ENCODE results near the gene TRAF3IP1.
"Not testable (repeated sequence)": the region's sequence is repeated elsewhere in the genome, so short reads cannot be mapped to it uniquely, and the experiment has no call there.

Gene TRAF3IP1

DNA sequence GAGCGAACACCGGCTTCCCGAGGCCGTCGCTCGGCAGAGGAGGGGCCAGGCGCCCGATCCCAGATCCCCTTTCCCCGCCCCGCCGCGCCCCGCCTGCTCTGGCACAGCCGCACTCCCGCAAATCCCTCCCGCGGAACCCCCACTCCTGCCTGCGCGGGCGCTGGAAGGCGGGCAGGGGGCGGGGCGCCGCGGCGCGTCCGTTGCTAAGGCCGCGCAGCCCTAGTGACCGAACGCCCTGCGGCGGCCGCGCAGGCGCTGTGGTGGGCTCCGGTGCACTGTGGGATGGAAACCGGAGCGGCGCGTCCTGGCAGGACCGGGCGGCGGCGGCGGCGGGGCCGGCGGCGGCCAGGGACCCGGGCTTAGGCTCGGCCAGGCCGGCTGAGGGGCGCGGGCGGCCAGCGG lies at the start of gene TRAF3IP1:
Gene TRAF3IP1 (plus strand): TSS at position 273 of the 402 bp plus-strand sequence. CDS start 145 bp downstream, outside the sequence.
- DNase-seq (ENCODE audit: low read depth) = peak; percentile 80

DNA sequence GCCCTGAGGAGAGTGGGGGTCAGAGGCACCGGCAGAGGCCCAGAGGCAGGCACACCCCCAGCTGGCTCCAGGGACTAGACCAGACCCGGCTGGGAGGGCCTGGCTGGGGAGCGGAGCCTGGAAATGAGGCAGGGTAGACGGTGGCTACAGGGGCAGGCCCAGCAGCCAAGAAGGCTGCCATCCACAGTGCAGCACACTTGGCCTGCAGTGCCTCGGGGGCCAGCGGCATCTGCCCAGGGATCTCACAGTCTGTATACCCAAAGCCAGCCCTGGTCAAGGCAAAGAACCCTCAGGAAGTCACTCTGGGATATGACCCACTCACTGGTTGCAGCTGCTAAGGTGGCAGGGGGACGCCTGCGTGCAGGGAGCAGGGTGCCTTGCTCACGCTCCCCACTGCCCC lies 49.7 kb upstream of the TRAF3IP1 start:
- no peak for DNase-seq (ENCODE audit: low read depth)

DNA sequence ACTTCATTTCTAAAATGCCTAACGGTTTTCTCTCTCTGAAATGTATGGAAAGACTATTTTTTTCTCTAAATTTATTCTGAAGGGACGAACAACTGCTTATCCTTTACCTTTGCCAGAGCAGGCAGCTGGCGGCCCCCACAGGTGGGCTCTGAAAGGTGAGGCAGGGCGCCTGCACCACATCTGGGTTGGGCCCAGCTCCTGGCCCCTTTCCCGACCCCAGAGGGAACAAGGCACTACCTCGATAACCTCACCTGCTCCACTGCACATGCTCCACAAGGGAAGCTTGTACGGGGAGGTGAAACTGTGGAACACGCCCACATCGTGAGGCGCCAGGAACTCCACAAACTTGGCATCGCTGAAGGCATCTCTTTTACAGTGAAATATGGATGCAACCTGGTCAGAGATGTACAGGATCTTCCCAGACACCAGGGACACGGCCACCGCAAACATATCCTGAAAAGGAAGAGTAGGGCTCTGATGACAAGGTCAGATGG lies 49.2 kb upstream of the TRAF3IP1 start:
- no peak for DNase-seq (ENCODE audit: low read depth)

- not testable (repeated sequence) for DNase-seq (ENCODE audit: low read depth)
These were observed 48.6 kb upstream of the TRAF3IP1 start for GRCh38 chr2:238271686-238272085.

DNA sequence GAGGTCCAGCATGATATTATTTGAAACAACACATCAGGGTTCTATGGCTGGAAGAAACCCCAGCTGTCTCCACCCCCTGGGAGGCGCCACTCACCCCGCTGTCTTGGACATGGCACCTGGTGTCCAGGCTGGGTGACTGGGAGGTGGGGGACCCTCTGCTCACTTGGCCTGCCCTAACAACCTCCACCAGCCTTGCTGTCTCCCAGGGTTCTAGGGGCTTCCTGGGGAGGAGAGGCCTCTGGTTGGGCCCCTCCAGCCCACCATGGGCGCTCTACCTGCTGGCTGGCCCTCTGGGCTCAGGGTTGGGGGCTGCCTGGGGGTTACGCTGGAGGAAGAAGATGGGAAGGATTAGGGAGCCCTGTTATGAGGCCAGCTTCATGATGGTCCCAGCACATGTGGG lies 48.2 kb upstream of the TRAF3IP1 start:
- DNase-seq (ENCODE audit: low read depth) = no peak

- not testable (repeated sequence) for DNase-seq (ENCODE audit: low read depth)
These were observed 46.9 kb upstream of the TRAF3IP1 start for GRCh38 chr2:238273433-238273832.

- DNase-seq (ENCODE audit: low read depth) = no peak
These were observed 46.0 kb upstream of the TRAF3IP1 start for GRCh38 chr2:238274152-238274865.

DNA sequence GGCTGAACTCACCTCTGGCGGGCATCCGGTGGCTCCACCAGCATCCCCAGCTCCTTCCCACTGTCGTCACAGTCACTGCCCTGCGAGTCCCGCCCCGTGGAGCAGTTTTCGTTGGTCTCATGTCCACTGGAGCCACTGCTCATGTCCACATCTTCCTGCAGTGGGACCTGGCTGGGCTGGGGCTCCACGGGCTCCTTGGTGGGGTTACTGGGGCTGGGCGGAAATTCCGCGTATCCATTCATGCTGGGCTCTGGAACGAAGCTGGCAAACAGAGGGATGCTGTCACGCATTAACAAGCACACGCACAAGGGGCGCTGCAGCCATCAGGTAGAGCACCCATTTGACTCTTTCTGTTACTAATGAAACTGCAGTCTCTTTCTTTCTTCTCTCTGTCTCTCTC lies 42.6 kb upstream of the TRAF3IP1 start:
- no peak for DNase-seq (ENCODE audit: low read depth)

- DNase-seq (ENCODE audit: low read depth) = no peak
These were observed 41.5 kb upstream of the TRAF3IP1 start for GRCh38 chr2:238278626-238279323.

- no peak for DNase-seq (ENCODE audit: low read depth)
These were observed 41.0 kb upstream of the TRAF3IP1 start for GRCh38 chr2:238279324-238279682.

- no peak for DNase-seq (ENCODE audit: low read depth)
These were observed 40.1 kb upstream of the TRAF3IP1 start for GRCh38 chr2:238280083-238280825.

GRCh38 chr2:238281826-238282480 lies 38.4 kb upstream of the TRAF3IP1 start:
- DNase-seq (ENCODE audit: low read depth) = no peak

GRCh38 chr2:238282861-238283738 lies 37.2 kb upstream of the TRAF3IP1 start:
- no peak for DNase-seq (ENCODE audit: low read depth)

DNA sequence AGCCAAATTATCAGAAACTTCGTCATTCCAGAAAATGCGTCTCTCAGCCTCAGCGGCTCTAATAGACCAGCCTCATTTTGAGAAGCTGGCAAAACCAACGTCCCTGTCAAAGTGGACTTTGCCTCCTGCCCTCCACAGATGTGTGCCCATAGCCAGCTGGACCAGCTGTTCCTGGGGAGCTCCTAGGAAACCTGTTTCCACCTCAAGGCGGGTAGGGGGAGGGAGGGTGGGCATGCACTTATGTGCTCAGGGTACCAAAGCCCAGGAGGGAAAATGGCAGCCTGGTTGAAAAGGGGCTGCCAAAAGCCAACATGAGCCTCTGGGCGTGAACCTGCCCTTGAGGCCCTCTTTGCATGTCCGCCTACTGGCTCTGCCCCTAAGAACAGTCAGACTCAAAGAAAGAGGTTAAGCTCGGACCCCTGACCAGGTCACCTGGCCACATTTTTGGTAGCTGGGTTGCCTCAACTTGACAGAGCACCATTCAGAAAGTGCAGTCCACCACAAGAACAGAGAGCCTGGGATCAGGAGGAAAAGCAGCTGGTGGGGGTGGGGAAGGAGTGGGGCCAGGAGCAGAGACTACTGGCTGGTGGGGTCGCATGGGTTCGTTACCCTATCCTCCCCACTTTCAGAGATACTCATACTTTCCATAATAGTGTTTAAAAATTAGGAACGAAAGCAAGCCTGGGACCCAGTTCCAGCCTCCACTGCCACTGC lies 35.4 kb upstream of the TRAF3IP1 start:
- DNase-seq (ENCODE audit: low read depth) = no peak

DNA sequence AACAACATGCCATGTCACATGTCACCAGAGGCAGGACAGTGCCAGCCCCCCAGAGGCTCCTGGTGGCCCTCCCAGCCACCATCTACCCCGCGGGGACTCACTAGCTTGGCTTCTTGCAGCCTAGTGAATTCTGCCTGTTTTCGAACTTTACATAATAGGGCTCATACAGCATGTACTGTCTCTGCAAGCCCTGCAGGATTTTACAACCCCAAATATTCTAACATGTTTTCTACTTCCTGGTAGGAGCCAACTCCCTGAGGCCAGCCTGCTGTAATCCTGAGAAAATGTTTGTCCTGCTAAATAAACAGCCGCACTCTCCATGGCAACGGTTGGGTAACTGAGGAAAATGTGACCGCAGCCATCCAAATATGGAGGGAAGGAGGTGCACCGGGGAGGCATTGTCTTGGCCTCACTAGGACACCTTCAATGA lies 34.6 kb upstream of the TRAF3IP1 start:
- DNase-seq (ENCODE audit: low read depth) = peak; percentile 97

GRCh38 chr2:238286095-238286494 lies 34.2 kb upstream of the TRAF3IP1 start:
- no peak for DNase-seq (ENCODE audit: low read depth)

DNA sequence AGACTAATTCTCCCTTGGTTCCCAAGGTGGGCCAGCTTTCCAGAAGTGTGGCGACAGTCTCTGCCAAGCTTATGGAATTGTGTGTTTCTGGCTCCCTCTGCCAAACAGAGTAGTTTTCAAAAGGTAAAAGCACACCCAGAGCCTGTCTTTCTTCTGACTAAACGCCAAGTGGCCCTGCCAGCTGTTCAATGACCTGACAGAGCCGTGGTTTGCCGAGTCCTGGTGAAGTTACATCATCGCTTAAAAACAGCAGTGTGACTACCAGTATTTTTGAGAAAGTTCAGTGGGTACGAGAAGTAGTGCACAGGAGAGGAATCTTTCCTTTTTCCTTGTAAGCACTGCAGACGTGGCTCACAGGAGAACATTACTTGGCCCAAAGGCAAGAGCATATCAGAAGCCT lies 33.8 kb upstream of the TRAF3IP1 start:
- peak; percentile 80 for DNase-seq (ENCODE audit: low read depth)

DNA sequence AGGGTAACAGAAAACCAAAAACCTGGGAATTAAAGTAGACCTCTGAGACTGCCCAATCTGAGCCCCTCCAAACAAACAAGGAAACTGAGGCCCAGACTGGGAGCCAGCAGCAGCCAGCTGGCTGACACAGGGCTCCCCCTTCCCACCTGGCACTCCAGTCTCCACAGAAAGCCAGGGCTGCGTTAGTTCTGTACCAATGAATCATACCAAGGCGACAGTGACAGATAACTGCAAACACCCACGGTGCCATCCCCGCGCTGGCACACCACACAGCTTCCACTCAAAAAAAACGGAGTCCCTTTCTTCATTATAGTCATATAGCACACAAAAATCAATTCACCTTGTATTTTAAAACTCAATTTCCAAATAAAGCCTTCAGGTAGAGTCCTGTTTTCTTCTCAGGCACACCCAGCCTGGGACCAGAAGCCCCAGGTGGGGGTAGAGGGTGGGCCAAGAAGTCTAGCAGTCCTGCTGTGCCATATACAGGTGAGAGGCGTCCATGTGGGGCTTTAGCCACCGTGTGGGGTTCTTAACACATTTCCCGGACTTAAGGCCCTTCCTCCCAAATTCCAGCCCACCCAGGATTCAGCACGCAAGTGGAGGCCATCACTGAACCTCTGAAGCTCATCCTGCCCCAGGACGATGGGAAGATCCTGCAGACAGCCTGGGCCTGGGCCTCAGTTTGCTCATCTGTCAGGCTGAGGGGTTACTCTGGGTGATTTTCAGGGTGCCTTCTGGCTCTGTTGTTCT lies 33.2 kb upstream of the TRAF3IP1 start:
- no peak for DNase-seq (ENCODE audit: low read depth)

DNA sequence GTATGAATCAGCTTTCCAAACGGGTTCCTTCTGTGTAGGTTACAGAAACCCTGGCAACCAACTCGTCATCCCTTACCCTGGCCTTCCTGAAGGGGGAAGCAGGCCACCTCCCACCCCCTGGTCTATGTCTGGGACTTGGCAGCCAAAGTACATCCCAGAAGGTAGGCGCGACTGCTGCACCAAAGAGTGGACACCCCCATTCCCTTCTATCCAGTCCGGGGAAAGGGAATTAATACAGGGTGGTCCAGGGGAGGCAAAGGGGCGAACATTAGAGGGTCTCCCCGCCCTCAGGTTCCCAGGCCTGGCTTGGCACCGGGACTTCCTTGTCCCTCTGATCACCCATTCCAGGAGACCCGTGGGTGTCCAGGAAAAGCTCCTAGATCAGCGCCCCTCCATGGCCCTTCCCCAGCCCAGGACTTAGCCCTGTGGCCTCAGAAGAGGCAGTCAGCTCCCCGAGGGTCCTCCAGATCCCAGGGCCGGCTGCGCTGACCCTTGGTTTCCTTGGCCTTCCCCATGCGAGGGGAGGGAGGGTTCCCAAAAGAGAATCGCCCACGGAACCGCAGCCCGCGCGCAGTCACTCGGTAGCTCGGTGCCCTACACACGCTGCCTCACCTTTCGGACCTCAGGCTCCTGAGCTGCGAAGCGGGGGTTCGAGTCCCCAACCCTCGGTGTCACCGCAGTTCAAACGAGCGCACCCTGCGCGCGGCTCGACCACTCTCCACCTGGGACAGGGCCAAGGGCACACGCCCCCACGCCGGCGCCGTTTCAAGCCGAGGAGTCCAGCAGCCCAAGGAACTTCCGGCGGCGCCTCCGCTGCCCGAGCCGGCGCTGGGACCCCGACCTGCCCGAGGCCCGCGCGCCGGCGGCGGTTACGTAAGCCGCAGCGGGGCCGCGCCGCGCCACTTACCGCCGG lies 32.3 kb upstream of the TRAF3IP1 start, which contains the start of gene PER2:
Gene PER2 (minus strand): TSS at position 874 of the 913 bp plus-strand sequence. CDS start 10,674 bp downstream, outside the sequence.
- DNase-seq (ENCODE audit: low read depth) = peak; percentile 83

Data from GM04504 (cell line).